AG04450 (cell line): Measurements from ENCODE around the gene RNF130. TPM values are rescaled to one million over a fixed set of nuclear protein-coding genes. Genes with fewer than 3 reads are reported as not detected.
"Not testable (repeated sequence)": the region's sequence is repeated elsewhere in the genome, so short reads cannot be mapped to it uniquely, and the experiment has no call there.

Experiments used
- CTCF ChIA-PET: fragments of 300-600, 350-600 bp; formaldehyde crosslinking; extraction: SDS; loops from one replicate; lab custom pipeline; 2022; ENCODE audit warnings: antibody characterized with exemption, inconsistent platforms; lab: Charles Lee
- POLR2A ChIA-PET: fragments of 350-600 bp; formaldehyde crosslinking; extraction: SDS; loops from one replicate; lab custom pipeline; 2021; ENCODE audit warnings: antibody characterized with exemption, inconsistent platforms; lab: Yijun Ruan, JAX
- DNase-seq: peaks from one replicate; pipeline ENCODE4 v3.0.0-alpha.2; 2011; ENCODE audit warnings: low read depth, low spot score
- H3K27ac ChIP-seq: one replicate; pipeline ENCODE4 v1.5.1; 2012; ENCODE audit warnings: low read depth, low read length, control low read depth
- H3K27me3 ChIP-seq: one replicate; pipeline ENCODE4 v1.6.0; 2012; ENCODE audit warnings: low read length; ENCODE audit not compliant: control insufficient read depth, insufficient read depth
- H3K4me3 ChIP-seq: 2 replicates; pipeline ENCODE4 v1.5.1; 2011; ENCODE audit warnings: mild to moderate bottlenecking, low read depth, low read length, control low read depth
- H3K9me3 ChIP-seq: 2 replicates; pipeline ENCODE4 v1.5.1; 2012; ENCODE audit warnings: low read length; ENCODE audit not compliant: control insufficient read depth, insufficient read depth
- polyA plus RNA-seq: library from polyadenylated mRNA; depleted of rRNA; stranded (reverse); fragments of >200 nt; gene quantifications from 2 replicates; pipeline ENCODE4 v1.2.3, GENCODE V29; 2011
- TF ChIP-seq, protein P1 (sequence below): IDR thresholded peaks from 2 replicates; pipeline ENCODE4 v1.5.1; 2011; ENCODE audit warnings: low read depth, low read length, control low read depth, inconsistent platforms

RNF130 gene
- polyA plus RNA-seq, 1 experiment = 38.9 TPM

- Histone ChIP-seq H3K27me3 (no peaks in the 10 kb centered on the region), H3K27ac (peak overlapping the region; percentile 65), H3K9me3 (no peaks in the 10 kb centered on the region; the same call in 1 of the 2 replicates), H3K4me3 (peak overlapping the region; percentile 65)
- peak; percentile 20 for DNase-seq
- ChIA-PET CTCF (interaction anchor here (0.6 to 3.3 kb wide), 25 partner anchors 8 to 428 kb away, joined by 3 to 27 read pairs (median 5); no protein-coding TSS in a partner anchor), POLR2A (interaction anchor here (0.7 kb wide), 1 partner anchor 134 kb away, joined by 3 read pairs; no protein-coding TSS in a partner anchor)
- TF ChIP-seq, protein P1, sequence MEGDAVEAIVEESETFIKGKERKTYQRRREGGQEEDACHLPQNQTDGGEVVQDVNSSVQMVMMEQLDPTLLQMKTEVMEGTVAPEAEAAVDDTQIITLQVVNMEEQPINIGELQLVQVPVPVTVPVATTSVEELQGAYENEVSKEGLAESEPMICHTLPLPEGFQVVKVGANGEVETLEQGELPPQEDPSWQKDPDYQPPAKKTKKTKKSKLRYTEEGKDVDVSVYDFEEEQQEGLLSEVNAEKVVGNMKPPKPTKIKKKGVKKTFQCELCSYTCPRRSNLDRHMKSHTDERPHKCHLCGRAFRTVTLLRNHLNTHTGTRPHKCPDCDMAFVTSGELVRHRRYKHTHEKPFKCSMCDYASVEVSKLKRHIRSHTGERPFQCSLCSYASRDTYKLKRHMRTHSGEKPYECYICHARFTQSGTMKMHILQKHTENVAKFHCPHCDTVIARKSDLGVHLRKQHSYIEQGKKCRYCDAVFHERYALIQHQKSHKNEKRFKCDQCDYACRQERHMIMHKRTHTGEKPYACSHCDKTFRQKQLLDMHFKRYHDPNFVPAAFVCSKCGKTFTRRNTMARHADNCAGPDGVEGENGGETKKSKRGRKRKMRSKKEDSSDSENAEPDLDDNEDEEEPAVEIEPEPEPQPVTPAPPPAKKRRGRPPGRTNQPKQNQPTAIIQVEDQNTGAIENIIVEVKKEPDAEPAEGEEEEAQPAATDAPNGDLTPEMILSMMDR = peak; percentile 79
Observed at GRCh38 chr5:180090098-180090768, 18.7 kb upstream of the RNF130 start.

DNA sequence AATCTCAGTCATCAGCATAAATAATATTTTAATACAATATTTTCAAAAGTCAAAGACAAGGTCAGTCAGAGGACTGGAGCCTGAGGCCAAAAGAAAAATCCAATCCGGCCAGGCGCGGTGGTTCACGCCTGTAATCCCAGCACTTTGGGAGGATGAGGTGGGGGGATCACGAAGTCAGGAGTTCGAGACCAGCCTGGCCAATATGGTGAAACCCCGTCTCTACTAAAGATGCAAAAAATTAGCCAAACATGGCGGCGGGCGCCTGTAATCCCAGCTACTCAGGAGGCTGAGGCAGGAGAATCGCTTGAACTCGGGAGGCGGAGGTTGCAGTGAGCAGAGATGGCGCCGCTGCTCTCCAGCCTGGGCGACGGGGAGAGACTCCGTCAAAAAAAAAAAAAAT lies 18.1 kb upstream of the RNF130 start:
- H3K9me3 ChIP-seq, H3K27me3 ChIP-seq, H3K27ac ChIP-seq, POLR2A ChIA-PET, DNase-seq: not testable (repeated sequence)
- CTCF ChIA-PET = interaction anchor here (0.6 to 3.3 kb wide), 12 partner anchors 8 to 201 kb away, joined by 3 to 27 read pairs (median 6); no protein-coding TSS in a partner anchor
- peak overlapping the region; percentile 65; the same call in 1 of the 2 replicates for H3K4me3 ChIP-seq

- Histone ChIP-seq H3K27me3 (peaks cover 4% of the 10 kb centered on the region), H3K27ac (no peak overlapping the region), H3K4me3 (no peak overlapping the region), H3K9me3 (no peaks in the 10 kb centered on the region; the same call in 1 of the 2 replicates)
- ChIA-PET CTCF (no interaction called here), POLR2A (no interaction called here)
- no peak for DNase-seq
- TF ChIP-seq, protein P1 = no peak
Observed at GRCh38 chr5:180088561-180088960, 17.0 kb upstream of the RNF130 start.

DNA sequence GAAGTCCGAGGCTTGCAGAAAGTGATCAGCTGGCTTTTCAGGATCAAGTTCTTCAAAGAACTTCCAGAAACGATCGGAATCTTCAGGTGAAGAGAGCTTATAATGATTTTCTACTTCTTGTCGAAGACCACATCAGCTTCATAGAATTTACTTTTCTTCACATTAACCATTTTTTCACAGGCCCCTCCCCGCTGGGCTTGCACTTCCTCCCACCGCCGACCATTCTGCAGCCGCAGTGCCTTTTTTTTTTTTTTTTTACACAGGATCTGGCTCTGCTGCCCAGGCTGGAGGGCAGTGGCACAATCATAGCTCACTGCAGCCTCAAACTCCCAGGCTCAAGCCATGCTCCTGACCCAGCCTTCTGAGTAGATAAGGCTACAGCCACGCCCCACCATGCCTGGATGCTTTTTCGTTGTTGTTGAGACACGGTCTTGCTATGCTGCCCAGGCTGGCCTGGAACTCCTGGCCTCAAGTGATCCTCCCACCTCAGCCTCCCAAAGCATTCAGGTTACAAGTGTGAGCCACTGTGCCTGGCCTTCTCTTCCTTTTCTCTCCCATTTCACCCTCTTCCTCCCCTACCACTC lies 15.3 kb upstream of the RNF130 start:
- CTCF ChIA-PET = interaction anchor here (0.6 kb wide), 1 partner anchor 21 kb away, joined by 3 read pairs; no protein-coding TSS in a partner anchor
- H3K27ac ChIP-seq = no peak overlapping the region
- no peak overlapping the region for H3K4me3 ChIP-seq
- POLR2A ChIA-PET = no interaction called here
- peaks cover 5% of the 10 kb centered on the region for H3K27me3 ChIP-seq
- no peaks in the 10 kb centered on the region; the same call in 1 of the 2 replicates for H3K9me3 ChIP-seq
- DNase-seq = no peak
- TF ChIP-seq, protein P1 = no peak

GRCh38 chr5:180085837-180086236 lies 14.3 kb upstream of the RNF130 start:
- Histone ChIP-seq H3K9me3 (peaks cover 5% of the 10 kb centered on the region), H3K27ac (no peak overlapping the region), H3K4me3 (no peak overlapping the region), H3K27me3 (peaks cover 8% of the 10 kb centered on the region)
- TF ChIP-seq, protein P1 = no peak
- CTCF ChIA-PET = interaction anchor here (0.6 kb wide), 1 partner anchor 22 kb away, joined by 3 read pairs; no protein-coding TSS in a partner anchor
- POLR2A ChIA-PET = no interaction called here
- no peak for DNase-seq
